CD14-positive monocyte (primary cell): Measurements from ENCODE around the gene MYNN. TPM values are rescaled to one million over a fixed set of nuclear protein-coding genes. Genes with fewer than 3 reads are reported as not detected.

Source experiments
- DNase-seq, 3 donors: peaks; one replicate each; pipeline ENCODE4 v3.0.0-alpha.2; 2011 to 2022
- H2AFZ ChIP-seq: 2 replicates; pipeline ENCODE4 v1.6.0; 2012; ENCODE audit warnings: mild to moderate bottlenecking, low read depth, low read length, inconsistent platforms; ENCODE audit not compliant: insufficient read depth, poor library complexity, severe bottlenecking
- H3K27ac ChIP-seq, 2 donors: 1 replicate in 1 of 2; 2 replicates in 1 of 2; pipeline ENCODE4 v1.5.1; 2012 to 2013; ENCODE audit warnings: low read length in 2 of 2, control low read depth in 1 of 2, inconsistent platforms in 1 of 2, low read depth in 1 of 2, mild to moderate bottlenecking in 1 of 2
- H3K27me3 ChIP-seq, 2 donors: one replicate each; pipeline versions ENCODE4 v1.6.0 to v1.6.1; 2011 to 2013; ENCODE audit warnings: low read length in 2 of 2; ENCODE audit not compliant: control insufficient read depth in 2 of 2, insufficient read depth in 2 of 2
- H3K36me3 ChIP-seq, 2 donors: replicated peaks in 1 of 2; 1 replicate in 1 of 2; 2 replicates in 1 of 2; pipeline versions ENCODE4 v1.5.1 to v1.6.1; 2012 to 2013; ENCODE audit warnings: low read length in 2 of 2, control low read depth in 1 of 2, inconsistent platforms in 1 of 2, mild to moderate bottlenecking in 1 of 2; ENCODE audit not compliant: insufficient read depth in 2 of 2, control insufficient read depth in 1 of 2
- H3K4me1 ChIP-seq, 2 donors: 1 replicate in 1 of 2; 2 replicates in 1 of 2; pipeline versions ENCODE4 v1.5.1 to v1.6.1; 2012 to 2013; ENCODE audit warnings: low read length in 2 of 2, control low read depth in 1 of 2, inconsistent platforms in 1 of 2, mild to moderate bottlenecking in 1 of 2, moderate library complexity in 1 of 2; ENCODE audit not compliant: insufficient read depth in 2 of 2, control insufficient read depth in 1 of 2
- H3K4me2 ChIP-seq: replicated peaks from 2 replicates; pipeline ENCODE3; 2012; ENCODE audit warnings: low read length, moderate library complexity, mild to moderate bottlenecking; ENCODE audit not compliant: poor library complexity, severe bottlenecking; ENCODE audit errors: extremely low read depth
- H3K4me3 ChIP-seq, 3 experiments: fragments of 200-600 bp in 1 of 3; sonication (generic) in 1 of 3; replicated peaks in 1 of 3; 1 replicate in 2 of 3; 2 replicates in 1 of 3; pipeline ENCODE4 v1.5.1; 2011 to 2013; ENCODE audit warnings: low read length in 3 of 3, mild to moderate bottlenecking in 3 of 3, control low read depth in 2 of 3, low read depth in 2 of 3, inconsistent platforms in 1 of 3, moderate library complexity in 1 of 3
- H3K79me2 ChIP-seq: 2 replicates; pipeline ENCODE4 v1.6.0; 2012; ENCODE audit warnings: mild to moderate bottlenecking, control low read depth, inconsistent platforms, low read length, moderate library complexity; ENCODE audit not compliant: insufficient read depth
- H3K9ac ChIP-seq: 2 replicates; pipeline ENCODE4 v1.6.0; 2017; ENCODE audit warnings: low read length, mild to moderate bottlenecking; ENCODE audit not compliant: insufficient read depth, poor library complexity, severe bottlenecking
- H3K9me3 ChIP-seq, 2 donors: replicated peaks in 1 of 2; 1 replicate in 1 of 2; 2 replicates in 1 of 2; pipeline versions ENCODE4 v1.5.1 to v1.6.1; 2012 to 2013; ENCODE audit warnings: low read length in 2 of 2, control low read depth in 1 of 2; ENCODE audit not compliant: control insufficient read depth in 1 of 2, insufficient read depth in 1 of 2
- H4K20me1 ChIP-seq: 2 replicates; pipeline ENCODE4 v1.6.0; 2012; ENCODE audit warnings: mild to moderate bottlenecking, low read length, control low read depth, moderate library complexity; ENCODE audit not compliant: insufficient read depth
- H3K27ac Mint-ChIP-seq, 7 donors: one replicate each; pipeline ENCODE4 v1.8.0; 2020; ENCODE audit warnings: mild to moderate bottlenecking in 7 of 7, mixed read lengths in 7 of 7, moderate library complexity in 6 of 7, inconsistent platforms in 2 of 7
- H3K27me3 Mint-ChIP-seq, 3 donors: one replicate each; pipeline ENCODE4 v1.8.0; 2021 to 2022; ENCODE audit warnings: low read depth in 3 of 3, mild to moderate bottlenecking in 3 of 3, mixed read lengths in 3 of 3, moderate library complexity in 3 of 3, inconsistent platforms in 1 of 3
- H3K36me3 Mint-ChIP-seq, 2 donors: one replicate each; pipeline ENCODE4 v1.8.0; 2020; ENCODE audit warnings: mixed read lengths in 2 of 2, inconsistent platforms in 1 of 2, mild to moderate bottlenecking in 1 of 2
- H3K4me1 Mint-ChIP-seq: one replicate; pipeline ENCODE4 v1.8.0; 2020; ENCODE audit warnings: mild to moderate bottlenecking, mixed read lengths
- H3K4me3 Mint-ChIP-seq, 2 donors: one replicate each; pipeline ENCODE4 v1.8.0; 2020; ENCODE audit warnings: mild to moderate bottlenecking in 2 of 2, mixed read lengths in 2 of 2, moderate library complexity in 1 of 2
- H3K9me3 Mint-ChIP-seq, 7 donors: one replicate each; pipeline ENCODE4 v1.8.0; 2020 to 2022; ENCODE audit warnings: mixed read lengths in 7 of 7, mild to moderate bottlenecking in 6 of 7, moderate library complexity in 6 of 7, inconsistent platforms in 2 of 7
- WGBS: methylation state at CpG from one replicate; pipeline ENCODE4 v1.1.5; 2013; ENCODE audit warnings: missing lambda C conversion rate; ENCODE audit not compliant: insufficient coverage; 5-methylcytosine and 5-hydroxymethylcytosine counted together
- intact Hi-C, 2 donors: fragments of 100-400 bp; cut with micrococcal nuclease; formaldehyde crosslinking; loops; one replicate each; pipeline versions ENCODE4 v1.15.0 to v1.15.1; 2023
- polyA plus RNA-seq, 3 donors: library from polyadenylated mRNA; depleted of rRNA in 1 of 3; unstranded in 2 of 3; stranded (reverse) in 1 of 3; fragments of 300-500 nt in 2 of 3; fragments of >200 nt in 1 of 3; fragmentation: Illumina TruSeq in 2 of 3; gene quantifications; 1 replicate in 2 of 3; 2 replicates in 1 of 3; pipeline ENCODE4 v1.2.3, GENCODE V29; 2012 to 2021
- TF ChIP-seq, protein P1 (sequence below): fragments of 200-600 bp; IDR thresholded peaks from one replicate; pipeline ENCODE4 v1.8.0; 2022; ENCODE audit warnings: antibody characterized with exemption, mild to moderate bottlenecking

The MYNN gene
- polyA plus RNA-seq, 3 donors, result 6.3 to 9.0 (median 8.7) TPM

DNA sequence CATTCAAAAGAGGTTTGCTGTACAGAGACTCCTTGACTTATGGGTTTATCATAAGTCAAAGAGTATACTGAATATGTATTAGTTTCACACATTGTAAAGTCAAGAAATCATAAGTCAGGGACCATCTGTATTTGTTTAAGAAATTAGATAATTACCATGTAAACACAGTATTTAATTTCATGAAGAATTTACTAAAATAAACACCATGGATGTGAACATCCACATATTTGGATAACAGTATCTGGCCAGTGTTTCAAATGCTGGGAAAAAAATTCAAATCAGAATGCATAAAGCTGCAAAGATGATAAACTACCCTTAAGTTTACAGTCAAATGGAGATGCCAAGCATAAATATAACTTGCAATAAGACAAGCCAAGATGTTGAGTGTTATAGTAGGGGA lies 17.0 kb downstream of the MYNN start:
- Mint-ChIP-seq H3K9me3 (no peaks in the 10 kb centered on the region), H3K4me3 (no peak overlapping the region), H3K4me1 (no peaks in the 10 kb centered on the region), H3K27me3 (no peaks in the 10 kb centered on the region), H3K36me3 (peaks cover 52 to 57% of the 10 kb centered on the region in 2 donors), H3K27ac (no peak overlapping the region)
- TF ChIP-seq, protein P1, sequence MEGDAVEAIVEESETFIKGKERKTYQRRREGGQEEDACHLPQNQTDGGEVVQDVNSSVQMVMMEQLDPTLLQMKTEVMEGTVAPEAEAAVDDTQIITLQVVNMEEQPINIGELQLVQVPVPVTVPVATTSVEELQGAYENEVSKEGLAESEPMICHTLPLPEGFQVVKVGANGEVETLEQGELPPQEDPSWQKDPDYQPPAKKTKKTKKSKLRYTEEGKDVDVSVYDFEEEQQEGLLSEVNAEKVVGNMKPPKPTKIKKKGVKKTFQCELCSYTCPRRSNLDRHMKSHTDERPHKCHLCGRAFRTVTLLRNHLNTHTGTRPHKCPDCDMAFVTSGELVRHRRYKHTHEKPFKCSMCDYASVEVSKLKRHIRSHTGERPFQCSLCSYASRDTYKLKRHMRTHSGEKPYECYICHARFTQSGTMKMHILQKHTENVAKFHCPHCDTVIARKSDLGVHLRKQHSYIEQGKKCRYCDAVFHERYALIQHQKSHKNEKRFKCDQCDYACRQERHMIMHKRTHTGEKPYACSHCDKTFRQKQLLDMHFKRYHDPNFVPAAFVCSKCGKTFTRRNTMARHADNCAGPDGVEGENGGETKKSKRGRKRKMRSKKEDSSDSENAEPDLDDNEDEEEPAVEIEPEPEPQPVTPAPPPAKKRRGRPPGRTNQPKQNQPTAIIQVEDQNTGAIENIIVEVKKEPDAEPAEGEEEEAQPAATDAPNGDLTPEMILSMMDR, result no peak
- Histone ChIP-seq H2AFZ (no peak overlapping the region), H3K4me2 (no peak overlapping the region), H3K4me1 (no peaks in the 10 kb centered on the region), H3K79me2 (no peaks in the 10 kb centered on the region), H3K9me3 (no peaks in the 10 kb centered on the region), H3K27me3 (no peaks in the 10 kb centered on the region), H3K4me3 (no peak overlapping the region), H3K9ac (no peak overlapping the region), H3K27ac (no peak overlapping the region), H3K36me3 (peaks cover 46 to 63% of the 10 kb centered on the region in 2 donors), H4K20me1 (no peaks in the 10 kb centered on the region)
- DNase-seq, result no peak
- intact Hi-C loops, result no loop called here

DNA sequence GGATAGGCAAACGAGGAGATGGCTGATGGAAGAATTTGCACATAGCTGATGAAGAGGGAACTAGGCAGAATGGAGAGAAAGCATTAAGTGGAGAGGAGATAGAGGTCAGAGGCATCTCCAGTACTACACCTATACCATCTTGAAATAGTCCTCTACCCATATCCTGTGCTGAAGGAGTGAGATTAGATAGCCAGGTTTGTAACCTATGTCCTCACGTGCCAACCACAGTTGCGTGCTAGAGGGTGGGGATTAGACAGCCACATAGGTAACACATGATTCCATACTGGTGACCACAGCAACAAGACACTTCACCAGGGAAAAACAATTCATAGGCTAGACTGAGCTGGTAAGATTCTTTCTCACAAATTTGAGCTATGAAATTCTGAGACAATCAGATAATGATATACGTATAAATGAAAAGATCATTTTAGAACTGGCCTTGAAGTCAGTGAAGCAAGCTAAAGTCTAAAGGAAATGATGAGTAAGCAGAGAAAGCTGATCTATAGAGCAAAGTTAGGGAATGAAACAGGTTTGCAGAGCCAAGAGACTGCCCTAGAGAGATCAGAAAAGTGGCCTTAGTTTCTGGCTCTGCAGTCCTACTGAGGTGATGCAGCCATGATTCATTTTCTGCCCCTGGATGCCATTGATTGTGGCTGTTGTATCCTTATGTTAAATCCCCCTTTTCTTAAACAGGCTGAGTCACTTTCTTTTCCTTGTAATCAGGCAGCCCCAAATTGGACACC lies 17.7 kb downstream of the MYNN start:
- no peak overlapping the region for H3K4me2 ChIP-seq
- WGBS, result 100% methylated on average over 1 of the region's 4 CpGs
- H3K27ac ChIP-seq, result no peak overlapping the region
- Mint-ChIP-seq H3K9me3 (no peaks in the 10 kb centered on the region), H3K36me3 (peaks cover 46 to 50% of the 10 kb centered on the region in 2 donors), H3K4me1 (no peaks in the 10 kb centered on the region), H3K4me3 (no peak overlapping the region), H3K27ac (no peak overlapping the region), H3K27me3 (no peaks in the 10 kb centered on the region)
- no peaks in the 10 kb centered on the region for H3K4me1 ChIP-seq
- H3K79me2 ChIP-seq, result no peaks in the 10 kb centered on the region
- TF ChIP-seq, protein P1, result no peak
- H2AFZ ChIP-seq, result no peak overlapping the region
- no peaks in the 10 kb centered on the region for H3K27me3 ChIP-seq
- H3K9me3 ChIP-seq, result no peaks in the 10 kb centered on the region
- no peak for DNase-seq
- peaks cover 39 to 56% of the 10 kb centered on the region in 2 donors for H3K36me3 ChIP-seq
- no peak overlapping the region for H3K9ac ChIP-seq
- H3K4me3 ChIP-seq, result no peak overlapping the region
- no peaks in the 10 kb centered on the region for H4K20me1 ChIP-seq
- intact Hi-C loops, result no loop called here
